SU-DHL-6 (cell line): ENCODE measurements around the gene ZGLP1.

Experiments used
- EZH2phosphoT487 ChIP-seq: fragments of 200-600 bp; sonication (generic), shearing (Covaris generic); conservative IDR thresholded peaks from 2 replicates; pipeline ENCODE4 v1.6.1; 2018; ENCODE audit warnings: mild to moderate bottlenecking, antibody characterized with exemption, low read length, moderate library complexity, mixed read lengths
- TF ChIP-seq, protein P1 (sequence below): fragments of 200-600 bp; sonication (generic); IDR thresholded peaks from one replicate; pipeline ENCODE4 v1.5.1; 2017; ENCODE audit warnings: antibody characterized with exemption, mild to moderate bottlenecking, low read length, moderate library complexity; ENCODE audit not compliant: insufficient read depth, poor library complexity, severe bottlenecking

- TF ChIP-seq, protein P1, sequence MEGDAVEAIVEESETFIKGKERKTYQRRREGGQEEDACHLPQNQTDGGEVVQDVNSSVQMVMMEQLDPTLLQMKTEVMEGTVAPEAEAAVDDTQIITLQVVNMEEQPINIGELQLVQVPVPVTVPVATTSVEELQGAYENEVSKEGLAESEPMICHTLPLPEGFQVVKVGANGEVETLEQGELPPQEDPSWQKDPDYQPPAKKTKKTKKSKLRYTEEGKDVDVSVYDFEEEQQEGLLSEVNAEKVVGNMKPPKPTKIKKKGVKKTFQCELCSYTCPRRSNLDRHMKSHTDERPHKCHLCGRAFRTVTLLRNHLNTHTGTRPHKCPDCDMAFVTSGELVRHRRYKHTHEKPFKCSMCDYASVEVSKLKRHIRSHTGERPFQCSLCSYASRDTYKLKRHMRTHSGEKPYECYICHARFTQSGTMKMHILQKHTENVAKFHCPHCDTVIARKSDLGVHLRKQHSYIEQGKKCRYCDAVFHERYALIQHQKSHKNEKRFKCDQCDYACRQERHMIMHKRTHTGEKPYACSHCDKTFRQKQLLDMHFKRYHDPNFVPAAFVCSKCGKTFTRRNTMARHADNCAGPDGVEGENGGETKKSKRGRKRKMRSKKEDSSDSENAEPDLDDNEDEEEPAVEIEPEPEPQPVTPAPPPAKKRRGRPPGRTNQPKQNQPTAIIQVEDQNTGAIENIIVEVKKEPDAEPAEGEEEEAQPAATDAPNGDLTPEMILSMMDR: no peak
- TF ChIP-seq EZH2phosphoT487: no peak
These were observed 23.5 kb upstream of the ZGLP1 start, which contains the start of gene RAVER1 for GRCh38 chr19:10332965-10333757.
